ENCODE data around the gene GPR132.

The GPR132 gene

GRCh38 chr14:105094193-105094907 lies 29.1 kb upstream of the GPR132 start:
- peak overlapping the region; percentile 87 for H2AFZ ChIP-seq
- H3K27ac ChIP-seq, result no peak overlapping the region
- H3K4me1 ChIP-seq, result peaks cover 34% of the 10 kb centered on the region
- H3K27me3 ChIP-seq (ENCODE audit: control insufficient read depth, insufficient read depth, low read length), result no peaks in the 10 kb centered on the region
- H3K4me3 ChIP-seq (ENCODE audit: low read depth, low read length), result peak overlapping the region; percentile 53
- H3K79me2 ChIP-seq, result no peaks in the 10 kb centered on the region
- TF ChIP-seq CTCF (IDR thresholded peaks at IDR 0.05), result no peak
- H3K4me2 ChIP-seq (ENCODE audit: low read length), result peak overlapping the region; percentile 64
- no peaks in the 10 kb centered on the region for H3K36me3 ChIP-seq (ENCODE audit: control insufficient read depth, insufficient read depth, low read length)
- H3K9ac ChIP-seq, result no peak overlapping the region
- no peaks in the 10 kb centered on the region for H3K9me3 ChIP-seq (ENCODE audit: control insufficient read depth, low read length)

GRCh38 chr14:105093431-105094192 lies 28.4 kb upstream of the GPR132 start:
- TF ChIP-seq CTCF (IDR thresholded peaks at IDR 0.05), result peak; percentile 34
- H3K79me2 ChIP-seq, result no peaks in the 10 kb centered on the region
- peak overlapping the region; percentile 64 for H3K4me2 ChIP-seq (ENCODE audit: low read length)
- H2AFZ ChIP-seq, result peak overlapping the region; percentile 87
- H3K9me3 ChIP-seq (ENCODE audit: control insufficient read depth, low read length), result no peaks in the 10 kb centered on the region
- peak overlapping the region; percentile 39 for H3K27ac ChIP-seq
- H3K36me3 ChIP-seq (ENCODE audit: control insufficient read depth, insufficient read depth, low read length), result no peaks in the 10 kb centered on the region
- peak overlapping the region; percentile 53 for H3K4me3 ChIP-seq (ENCODE audit: low read depth, low read length)
- H3K9ac ChIP-seq, result no peak overlapping the region
- H3K4me1 ChIP-seq, result peaks cover 34% of the 10 kb centered on the region
- H3K27me3 ChIP-seq (ENCODE audit: control insufficient read depth, insufficient read depth, low read length), result no peaks in the 10 kb centered on the region

- peak overlapping the region; percentile 29 for H3K4me3 ChIP-seq (ENCODE audit: low read depth, low read length)
- H3K9ac ChIP-seq, result no peak overlapping the region
- H3K27me3 ChIP-seq (ENCODE audit: control insufficient read depth, insufficient read depth, low read length), result no peaks in the 10 kb centered on the region
- H3K36me3 ChIP-seq (ENCODE audit: control insufficient read depth, insufficient read depth, low read length), result no peaks in the 10 kb centered on the region
- H3K79me2 ChIP-seq, result no peaks in the 10 kb centered on the region
- peaks cover 34% of the 10 kb centered on the region for H3K4me1 ChIP-seq
- H2AFZ ChIP-seq, result peak overlapping the region; percentile 75
- peak overlapping the region; percentile 69 for H3K4me2 ChIP-seq (ENCODE audit: low read length)
- H3K9me3 ChIP-seq (ENCODE audit: control insufficient read depth, low read length), result no peaks in the 10 kb centered on the region
- TF ChIP-seq CTCF (IDR thresholded peaks at IDR 0.05), result no peak
- peak overlapping the region; percentile 53 for H3K27ac ChIP-seq
These were observed 27.8 kb upstream of the GPR132 start for GRCh38 chr14:105093038-105093430.

GRCh38 chr14:105092171-105093037 lies 27.2 kb upstream of the GPR132 start:
- Histone ChIP-seq H3K27ac (peak overlapping the region; percentile 53), H3K27me3 (ENCODE audit: control insufficient read depth, insufficient read depth, low read length) (no peaks in the 10 kb centered on the region), H3K9ac (no peak overlapping the region), H3K79me2 (no peaks in the 10 kb centered on the region), H3K36me3 (ENCODE audit: control insufficient read depth, insufficient read depth, low read length) (no peaks in the 10 kb centered on the region), H3K4me3 (ENCODE audit: low read depth, low read length) (peak overlapping the region; percentile 29), H3K4me1 (peaks cover 34% of the 10 kb centered on the region), H3K9me3 (ENCODE audit: control insufficient read depth, low read length) (no peaks in the 10 kb centered on the region), H3K4me2 (ENCODE audit: low read length) (peak overlapping the region; percentile 69), H2AFZ (peak overlapping the region; percentile 75)
- TF ChIP-seq CTCF (IDR thresholded peaks at IDR 0.05), result no peak
